Retinal pigment epithelial cell (primary cell): ENCODE data around the gene FDX2.

Source experiments
- DNase-seq: peaks from one replicate; pipeline ENCODE4 v3.0.0-alpha.2; 2010; ENCODE audit warnings: low read depth
- H3K4me3 ChIP-seq: 2 replicates; pipeline ENCODE4 v1.5.1; 2011; ENCODE audit warnings: mild to moderate bottlenecking, low read length, control low read depth, moderate library complexity
- CTCF ChIP-seq: conservative IDR thresholded peaks from 2 replicates; pipeline ENCODE4 v1.5.1; 2011; ENCODE audit warnings: low read depth, low read length, control low read depth, inconsistent platforms

FDX2 gene

GRCh38 chr19:10268071-10268470 is 47.7 kb downstream of the FDX2 start:
- DNase-seq: no peak
- no peak for TF ChIP-seq CTCF
- H3K4me3 ChIP-seq: no peak overlapping the region

GRCh38 chr19:10266706-10267105 is 49.1 kb downstream of the FDX2 start:
- no peak for TF ChIP-seq CTCF
- no peak overlapping the region for H3K4me3 ChIP-seq
- no peak for DNase-seq

- no peak overlapping the region for H3K4me3 ChIP-seq
- no peak for DNase-seq
- no peak for TF ChIP-seq CTCF
These were observed 53.0 kb downstream of the FDX2 start for GRCh38 chr19:10262771-10263170.

GRCh38 chr19:10260141-10260584 is 55.7 kb downstream of the FDX2 start:
- no peak for DNase-seq
- no peak overlapping the region for H3K4me3 ChIP-seq
- no peak for TF ChIP-seq CTCF
